ENCODE data around the gene C9orf43.

GRCh38 chr9:113464286-113464660 is 53.7 kb downstream of the C9orf43 start:
- no peak for TF ChIP-seq TP53 (CRISPR knock-in tag; IDR thresholded peaks at IDR 0.05)
- no peak for TF ChIP-seq SMAD4 (CRISPR knock-in tag; IDR thresholded peaks at IDR 0.05)
- TF ChIP-seq ETV6 (CRISPR knock-in tag; IDR thresholded peaks at IDR 0.05), result no peak
- no peak for TF ChIP-seq ELF4 (CRISPR knock-in tag; IDR thresholded peaks at IDR 0.05; ENCODE audit: low read depth)
- no peak for TF ChIP-seq USF2 (CRISPR knock-in tag; IDR thresholded peaks at IDR 0.05)
